GM08714 (cell line): ENCODE measurements around the gene TXNDC12.

Experiments
- H3K4me3 ChIP-seq: fragments of 200-500 bp; sonication (Bioruptor generic); 2 replicates; pipeline ENCODE4 v1.5.1; 2014; ENCODE audit warnings: mild to moderate bottlenecking, low read length, inconsistent platforms
- ZNF274 ChIP-seq: IDR thresholded peaks from 2 replicates; pipeline ENCODE4 v1.6.1; 2012; ENCODE audit warnings: mild to moderate bottlenecking, low read depth, low read length

TXNDC12 gene

DNA sequence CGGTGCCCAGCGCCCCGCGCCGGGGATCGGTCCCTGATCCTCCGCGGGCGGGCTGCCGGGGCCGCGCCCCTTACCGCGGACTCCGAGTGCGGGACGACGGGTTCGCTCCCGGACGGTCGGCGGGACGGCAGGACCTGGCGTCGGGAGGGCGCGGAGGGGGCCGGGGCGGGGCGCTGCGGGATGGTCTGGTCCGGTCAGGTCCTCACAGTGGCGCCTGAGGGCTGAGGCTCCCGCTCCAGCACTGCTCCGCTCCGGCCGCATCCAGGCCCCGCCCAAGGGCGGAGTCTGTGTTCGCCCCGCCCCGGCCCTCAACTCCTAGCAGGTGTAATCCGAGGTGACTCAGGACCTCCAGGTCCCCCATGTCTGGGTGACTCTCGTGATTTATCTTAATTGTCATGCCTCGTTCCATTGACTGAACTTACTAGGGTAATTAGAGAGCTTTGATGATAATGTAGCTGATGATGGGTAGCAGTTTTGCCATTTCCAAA, 64.5 kb downstream of the TXNDC12 start, which contains the start of gene RAB3B:
RAB3B (minus strand) TSS at position 223 of the 488 bp plus-strand sequence. CDS start 13,583 bp downstream, outside the sequence.
- no peak for TF ChIP-seq ZNF274
- H3K4me3 ChIP-seq: peak within 1 kb of the TSS; percentile 57; the same call in 1 of the 2 replicates

GRCh38 chr1:51989582-51990477, 65.2 kb downstream of the TXNDC12 start:
- H3K4me3 ChIP-seq: peak overlapping the region; percentile 57; the same call in 1 of the 2 replicates

GRCh38 chr1:51988254-51988653, 66.7 kb downstream of the TXNDC12 start:
- no peak overlapping the region for H3K4me3 ChIP-seq
- TF ChIP-seq ZNF274: no peak

More at GRCh38 chr1:51989582-51990477, 65.2 kb downstream of the TXNDC12 start:
- TF ChIP-seq ZNF274: no peak

- no peak overlapping the region for H3K4me3 ChIP-seq
- no peak for TF ChIP-seq ZNF274
These were observed 68.3 kb downstream of the TXNDC12 start for GRCh38 chr1:51986718-51987117.

DNA sequence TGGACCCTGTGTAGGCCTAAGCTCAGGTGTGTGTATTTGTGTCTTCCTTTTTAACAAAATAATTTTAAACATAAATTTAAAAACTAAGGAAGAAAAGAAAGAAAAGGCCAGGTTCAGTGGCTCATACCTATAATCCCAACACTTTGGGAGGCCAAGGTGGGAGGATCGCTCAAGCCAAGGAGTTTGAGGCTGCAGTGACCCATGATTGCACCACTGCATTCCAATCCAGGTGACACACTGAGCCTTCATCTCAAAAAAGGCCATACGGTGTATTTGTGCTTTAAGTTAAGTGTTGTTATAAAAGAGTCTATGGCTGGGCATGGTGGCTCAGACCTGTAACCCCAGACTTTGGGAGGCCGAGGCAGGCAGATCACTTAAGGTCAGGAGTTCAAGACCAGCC, 72.8 kb downstream of the TXNDC12 start:
- TF ChIP-seq ZNF274: no peak
- H3K4me3 ChIP-seq: no peak overlapping the region

GRCh38 chr1:51981555-51981954, 73.4 kb downstream of the TXNDC12 start:
- no peak overlapping the region for H3K4me3 ChIP-seq
- TF ChIP-seq ZNF274: no peak

- no peak for TF ChIP-seq ZNF274
- no peak overlapping the region for H3K4me3 ChIP-seq
These were observed 76.9 kb downstream of the TXNDC12 start for GRCh38 chr1:51978099-51978498.

DNA sequence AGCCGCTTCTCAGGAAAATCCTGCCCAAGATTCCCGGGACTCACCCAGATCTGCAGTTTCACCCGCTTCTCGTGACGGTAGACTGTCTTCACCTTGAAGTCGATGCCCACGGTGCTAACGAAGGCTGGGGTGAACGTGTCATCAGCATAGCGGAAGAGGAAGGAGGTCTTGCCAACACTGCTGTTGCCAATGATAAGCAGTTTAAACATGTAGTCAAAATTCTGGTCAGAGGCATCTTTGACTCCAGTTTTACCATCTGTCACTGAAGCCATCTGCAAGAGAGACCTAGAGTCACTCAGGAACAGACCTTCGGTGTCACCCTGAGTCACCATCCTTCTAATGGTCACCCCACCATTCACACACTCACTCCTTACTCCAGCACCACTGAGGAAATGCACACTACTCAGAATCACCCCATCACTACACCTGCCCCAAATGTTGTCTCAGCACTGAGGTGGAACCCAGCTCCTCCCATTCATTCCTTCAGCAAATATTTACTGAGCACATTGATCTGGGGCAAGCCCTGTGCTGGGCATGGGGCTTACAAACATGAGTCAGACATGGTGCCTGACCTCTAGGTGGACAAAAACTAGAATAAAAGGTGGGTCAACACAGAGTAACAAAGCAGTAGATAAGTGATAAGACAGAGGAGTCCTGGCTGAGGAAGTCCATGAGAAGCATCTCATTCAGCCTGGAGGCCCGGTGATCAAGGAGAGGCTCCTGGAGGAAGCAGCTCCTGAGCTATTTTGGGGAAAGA, 78.0 kb downstream of the TXNDC12 start:
- no peak overlapping the region for H3K4me3 ChIP-seq
- TF ChIP-seq ZNF274: no peak

DNA sequence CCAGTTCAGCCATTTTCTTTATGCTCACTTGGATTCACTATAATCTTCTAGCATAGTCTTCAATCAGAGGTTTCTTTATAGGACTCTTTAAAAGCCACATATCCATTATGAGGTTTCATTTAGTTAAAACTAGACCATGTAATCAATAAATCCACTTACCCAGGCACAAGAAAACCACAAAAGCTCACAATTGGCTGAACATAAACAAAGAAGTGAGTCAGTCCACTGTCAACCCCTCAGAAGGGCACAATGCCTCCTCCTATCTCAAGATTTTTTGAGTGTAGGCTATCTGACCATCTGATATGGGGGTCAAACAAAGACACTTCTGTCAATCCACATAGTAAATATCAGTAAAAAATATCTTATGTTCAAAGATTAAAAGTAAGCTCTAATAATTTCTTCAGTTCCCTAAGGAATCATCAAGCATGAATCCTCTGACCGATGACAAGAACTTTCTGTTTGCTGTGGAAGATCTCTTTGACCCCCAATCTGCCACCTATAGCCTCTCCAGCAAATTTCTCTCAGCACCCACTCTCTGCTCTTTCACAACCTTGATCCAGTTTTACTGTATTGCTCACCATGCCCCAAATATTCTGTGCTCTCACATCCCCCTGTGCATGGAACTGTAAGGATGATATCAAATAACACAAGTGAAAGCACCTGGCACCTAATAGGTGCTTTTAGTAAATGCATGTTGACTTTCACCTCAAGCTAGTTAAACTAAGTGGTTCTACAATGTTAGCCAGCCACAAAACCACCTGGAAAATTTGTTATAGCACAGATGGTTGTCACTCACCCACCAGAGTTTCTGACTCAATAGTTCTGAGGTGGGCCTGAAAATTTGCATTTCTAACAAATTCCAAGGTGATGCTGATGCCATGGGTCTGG, 81.2 kb downstream of the TXNDC12 start:
- H3K4me3 ChIP-seq: no peak overlapping the region
- TF ChIP-seq ZNF274: no peak
